ENCODE measurements around the gene C1orf35. TPM values are rescaled to one million over a fixed set of nuclear protein-coding genes. Genes with fewer than 3 reads are reported as not detected.

C1orf35 gene
- total and polyA plus RNA-seq, 2 of the 4 experiments (the other 2 are of a cell fraction), result 4.3 to 13.0 TPM

DNA sequence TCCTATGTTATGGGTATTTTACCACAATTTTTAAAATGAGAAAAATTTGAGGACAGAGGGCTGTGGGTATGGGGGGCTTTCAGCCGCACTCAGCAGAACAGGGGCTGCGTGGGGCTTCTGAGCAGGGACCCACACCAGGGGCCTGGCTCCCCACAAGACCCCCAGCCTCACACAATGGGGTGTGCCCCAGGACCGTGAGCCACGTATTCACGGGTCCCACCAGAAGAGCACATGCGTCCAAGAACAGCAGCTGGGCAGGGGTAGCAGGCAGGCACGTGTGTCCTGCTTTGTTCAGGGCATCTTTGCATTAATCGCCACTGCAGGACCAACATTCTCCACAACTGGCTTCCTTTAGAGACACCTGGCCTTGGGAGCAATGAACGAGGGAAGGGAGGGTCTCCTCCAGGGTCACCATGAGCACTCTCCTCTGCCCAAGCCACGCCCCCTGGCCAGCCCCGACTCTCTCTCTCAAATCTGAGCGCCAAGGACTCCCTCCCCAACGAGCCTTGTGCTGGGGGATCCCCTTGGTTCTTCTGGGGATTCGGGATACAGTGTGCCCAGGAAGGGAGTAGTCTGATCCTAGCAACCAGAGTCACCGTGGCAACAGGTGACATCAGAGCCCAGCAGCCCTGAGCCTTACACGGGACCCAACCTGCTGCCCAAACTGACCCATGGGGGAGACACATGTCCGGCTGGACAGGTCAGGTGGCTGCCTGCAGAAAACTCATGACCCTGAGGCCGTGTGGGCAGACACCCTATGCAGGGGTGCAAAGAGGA, 28.0 kb downstream of the C1orf35 start:
- H4K5ac ChIP-seq (ENCODE audit: low read depth, low read length), result no peak overlapping the region
- H3K4me1 ChIP-seq (ENCODE audit: control insufficient read depth, insufficient read depth, low read length), result no peaks in the 10 kb centered on the region
- no peaks in the 10 kb centered on the region for H3K36me3 ChIP-seq (ENCODE audit: control insufficient read depth, insufficient read depth, low read length)
- H3K4me2 ChIP-seq (ENCODE audit: low read depth, low read length), result no peak overlapping the region
- no peak overlapping the region for H3K27ac ChIP-seq (ENCODE audit: insufficient read depth, low read length)
- DNase-seq (no peak), ATAC-seq (ENCODE audit: low read depth) (no peak)
- no peak overlapping the region for H3K14ac ChIP-seq (replicated peaks; ENCODE audit: low read depth, low read length)
- peaks cover 3 to 10% of the 10 kb centered on the region in 2 experiments; a peak in 2 of 4 replicates for H3K79me1 ChIP-seq (ENCODE audit: low read depth in 1 of 2, low read length in 2 of 2)
- H3K18ac ChIP-seq (ENCODE audit: low read depth, low read length), result no peak overlapping the region
- intact Hi-C loops (cut with micrococcal nuclease) (no loop called here), dilution Hi-C loops (cut with HindIII; ENCODE audit: low sequenced_read_pairs, unreplicated experiment) (no loop called here), in situ Hi-C loops (cut with MboI; ENCODE audit: low sequenced_read_pairs) (no loop called here)
- no peak overlapping the region for H2AFZ ChIP-seq (replicated peaks; ENCODE audit: low read length, poor library complexity)
- no peak overlapping the region for H3K4ac ChIP-seq (ENCODE audit: low read depth, low read length)
- H4K91ac ChIP-seq (ENCODE audit: insufficient read depth, low read depth, low read length), result no peak overlapping the region
- BruUV-seq (replicated peaks), result no TSS peak
- 39% methylated on average over 2 of the region's 18 CpGs; no CpG with 5 or more reads in 1 of the 2 experiments for WGBS, 2 experiments (ENCODE audit: extremely low coverage in 2 of 2, insufficient read length in 1 of 2)
- H2AK9ac ChIP-seq (replicated peaks; ENCODE audit: low read depth, low read length, poor library complexity), result no peak overlapping the region
- no peaks in the 10 kb centered on the region; the same call in 1 of the 2 replicates for H3K9me1 ChIP-seq (ENCODE audit: insufficient read depth, low read length)
- H3K56ac ChIP-seq (ENCODE audit: extremely low read depth, insufficient read depth, low read length), result no peak overlapping the region
- no peaks in the 10 kb centered on the region for H3K9me3 ChIP-seq (ENCODE audit: control insufficient read depth, insufficient read depth, low read length)
- no peak overlapping the region for H2BK15ac ChIP-seq (ENCODE audit: low read depth, low read length)
- no peak overlapping the region for H3K4me3 ChIP-seq (ENCODE audit: insufficient read depth, low read depth, low read length)
- H3K9ac ChIP-seq (ENCODE audit: low read depth, low read length), result no peak overlapping the region
- no peak overlapping the region for H2BK5ac ChIP-seq (ENCODE audit: low read depth, low read length, poor library complexity, severe bottlenecking)
- H3K27me3 ChIP-seq (ENCODE audit: control insufficient read depth, insufficient read depth, low read length), result peaks cover 6% of the 10 kb centered on the region
- POLR2A ChIA-PET (ENCODE audit: unreplicated experiment), result no interaction called here
- no peak overlapping the region for H2BK120ac ChIP-seq (ENCODE audit: low read depth, low read length)
- CTCF ChIA-PET, result no interaction called here
- peaks cover 23% of the 10 kb centered on the region for H4K20me1 ChIP-seq (ENCODE audit: insufficient read depth, low read length)
- TF ChIP-seq CHD1 (IDR thresholded peaks at IDR 0.05; ENCODE audit: low read depth, low read length) (no peak), RFX5 (IDR thresholded peaks at IDR 0.05; ENCODE audit: low read depth, low read length) (peak; percentile 92)
- H3K23ac ChIP-seq (ENCODE audit: low read depth, low read length), result no peak overlapping the region
- H4K8ac ChIP-seq (ENCODE audit: low read depth in 2 of 2, low read length in 2 of 2), result no peak overlapping the region
- H2BK20ac ChIP-seq (ENCODE audit: low read depth, low read length), result no peak overlapping the region
- H2AK5ac ChIP-seq (ENCODE audit: low read depth, low read length), result no peak overlapping the region

Measured in IMR-90 (cell line).